Keratinocyte (primary cell): Measurements from ENCODE around the gene BMP7. TPM values are rescaled to one million over a fixed set of nuclear protein-coding genes. Genes with fewer than 3 reads are reported as not detected.

Experiments used
- DNase-seq: peaks from one replicate; pipeline ENCODE4 v3.0.0-alpha.2; 2011; ENCODE audit warnings: low read depth, missing footprints, low spot score
- FAIRE-seq: peaks from 2 replicates; lab custom pipeline; 2011; peaks lifted over from hg19 to GRCh38; lab: Jason Lieb, UNC
- H2AFZ ChIP-seq: 2 replicates; pipeline ENCODE4 v1.6.0; 2012; ENCODE audit warnings: low read length, control low read depth, inconsistent platforms; ENCODE audit not compliant: control insufficient read depth
- H3K27ac ChIP-seq: 2 replicates; pipeline ENCODE4 v1.5.1; 2011; ENCODE audit warnings: low read length; ENCODE audit not compliant: control insufficient read depth, insufficient read depth
- H3K27me3 ChIP-seq: 3 replicates; pipeline ENCODE4 v1.6.0; 2011; ENCODE audit warnings: low read length; ENCODE audit not compliant: control insufficient read depth, insufficient read depth; ENCODE audit errors: extremely low read depth
- H3K36me3 ChIP-seq, 2 experiments: 2 replicates in 1 of 2; 3 replicates in 1 of 2; pipeline ENCODE4 v1.5.1; 2011; ENCODE audit warnings: low read length in 2 of 2, mild to moderate bottlenecking in 1 of 2; ENCODE audit not compliant: control insufficient read depth in 2 of 2, insufficient read depth in 2 of 2; ENCODE audit errors: extremely low read depth in 1 of 2
- H3K4me1 ChIP-seq: 3 replicates; pipeline ENCODE4 v1.5.1; 2011; ENCODE audit warnings: low read length; ENCODE audit not compliant: control insufficient read depth, insufficient read depth; ENCODE audit errors: extremely low read depth
- H3K4me2 ChIP-seq: 3 replicates; pipeline ENCODE4 v1.6.0; 2011; ENCODE audit warnings: low read depth, low read length; ENCODE audit not compliant: control insufficient read depth, insufficient read depth; ENCODE audit errors: extremely low read depth
- H3K4me3 ChIP-seq, 3 experiments: fragments of 200-600 bp in 1 of 3; sonication (generic) in 1 of 3; 2 replicates in 2 of 3; 3 replicates in 1 of 3; pipeline ENCODE4 v1.5.1; 2011 to 2016; ENCODE audit warnings: low read length in 3 of 3, mild to moderate bottlenecking in 3 of 3, control low read depth in 2 of 3, inconsistent platforms in 1 of 3, low read depth in 1 of 3, mixed read lengths in 1 of 3, mixed run types in 1 of 3, moderate library complexity in 1 of 3; ENCODE audit not compliant: control insufficient read depth in 2 of 3, insufficient read depth in 2 of 3; ENCODE audit errors: extremely low read depth in 1 of 3
- H3K79me2 ChIP-seq: 2 replicates; pipeline ENCODE4 v1.6.0; 2012; ENCODE audit warnings: low read length; ENCODE audit not compliant: control insufficient read depth, insufficient read depth
- H3K9ac ChIP-seq: 3 replicates; pipeline ENCODE4 v1.6.0; 2011; ENCODE audit warnings: low read length; ENCODE audit not compliant: control insufficient read depth, insufficient read depth; ENCODE audit errors: extremely low read depth
- H3K9me1 ChIP-seq: 3 replicates; pipeline ENCODE4 v1.6.0; 2011; ENCODE audit warnings: low read length; ENCODE audit not compliant: control insufficient read depth, insufficient read depth; ENCODE audit errors: extremely low read depth
- H3K9me3 ChIP-seq: 2 replicates; pipeline ENCODE4 v1.5.1; 2012; ENCODE audit warnings: low read depth, low read length; ENCODE audit not compliant: control insufficient read depth
- H4K20me1 ChIP-seq: 3 replicates; pipeline ENCODE4 v1.6.0; 2011; ENCODE audit warnings: low read length; ENCODE audit not compliant: control insufficient read depth, insufficient read depth; ENCODE audit errors: extremely low read depth
- EZH2 ChIP-seq: IDR thresholded peaks from one replicate; pipeline ENCODE4 v1.6.1; 2012; ENCODE audit warnings: inconsistent platforms, mild to moderate bottlenecking, low read length, moderate library complexity
- dilution Hi-C: fragments of 300-500 bp; cut with MboI; formaldehyde crosslinking; loops from one replicate; pipeline ENCODE4 v1.7.0; 2020; ENCODE audit warnings: low sequenced_read_pairs; ENCODE audit not compliant: extremely low pct_ligation_motif_present
- polyA plus RNA-seq, 5 experiments: library from polyadenylated mRNA; depleted of rRNA in 3 of 5; stranded (reverse) in 3 of 5; stranded (forward) in 1 of 5; unstranded in 1 of 5; fragments of >200 nt; gene quantifications; 1 replicate in 1 of 5; 2 replicates in 3 of 5; 3 replicates in 1 of 5; pipeline versions ENCODE4 v1.2.1 to v1.2.3, GENCODE V29; 2011 to 2012; ENCODE audit warnings: missing spikeins in 2 of 5, low read depth in 1 of 5, low replicate concordance in 1 of 5
- TF ChIP-seq, protein P1 (sequence below), 3 experiments: IDR thresholded peaks in 1 of 3; conservative IDR thresholded peaks in 1 of 3; optimal IDR thresholded peaks in 1 of 3; 2 replicates in 2 of 3; 3 replicates in 1 of 3; pipeline versions ENCODE3 to v1.5.1; 2011; ENCODE audit warnings: low read length in 3 of 3, mild to moderate bottlenecking in 3 of 3, moderate library complexity in 2 of 3, control low read depth in 1 of 3, inconsistent platforms in 1 of 3; ENCODE audit not compliant: insufficient read depth in 2 of 3; ENCODE audit errors: extremely low read depth in 1 of 3

The BMP7 gene
- polyA plus RNA-seq, 1 donor (not counting 4 experiments of a cell fraction or from before 2014, with no cell fraction given): 0.29 TPM

GRCh38 chr20:57247292-57247965 is 19.0 kb downstream of the BMP7 start:
- Histone ChIP-seq H3K27me3 (peaks cover 20% of the 10 kb centered on the region), H3K4me3 (no peak overlapping the region), H3K4me1 (peaks cover 9% of the 10 kb centered on the region), H3K9me1 (no peaks in the 10 kb centered on the region), H3K9me3 (no peaks in the 10 kb centered on the region), H4K20me1 (no peaks in the 10 kb centered on the region), H2AFZ (no peak overlapping the region), H3K4me2 (no peak overlapping the region), H3K36me3 (no peaks in the 10 kb centered on the region), H3K9ac (no peak overlapping the region), H3K79me2 (no peaks in the 10 kb centered on the region), H3K27ac (no peak overlapping the region)
- no peak for DNase-seq
- TF ChIP-seq EZH2: no peak
- TF ChIP-seq, protein P1, sequence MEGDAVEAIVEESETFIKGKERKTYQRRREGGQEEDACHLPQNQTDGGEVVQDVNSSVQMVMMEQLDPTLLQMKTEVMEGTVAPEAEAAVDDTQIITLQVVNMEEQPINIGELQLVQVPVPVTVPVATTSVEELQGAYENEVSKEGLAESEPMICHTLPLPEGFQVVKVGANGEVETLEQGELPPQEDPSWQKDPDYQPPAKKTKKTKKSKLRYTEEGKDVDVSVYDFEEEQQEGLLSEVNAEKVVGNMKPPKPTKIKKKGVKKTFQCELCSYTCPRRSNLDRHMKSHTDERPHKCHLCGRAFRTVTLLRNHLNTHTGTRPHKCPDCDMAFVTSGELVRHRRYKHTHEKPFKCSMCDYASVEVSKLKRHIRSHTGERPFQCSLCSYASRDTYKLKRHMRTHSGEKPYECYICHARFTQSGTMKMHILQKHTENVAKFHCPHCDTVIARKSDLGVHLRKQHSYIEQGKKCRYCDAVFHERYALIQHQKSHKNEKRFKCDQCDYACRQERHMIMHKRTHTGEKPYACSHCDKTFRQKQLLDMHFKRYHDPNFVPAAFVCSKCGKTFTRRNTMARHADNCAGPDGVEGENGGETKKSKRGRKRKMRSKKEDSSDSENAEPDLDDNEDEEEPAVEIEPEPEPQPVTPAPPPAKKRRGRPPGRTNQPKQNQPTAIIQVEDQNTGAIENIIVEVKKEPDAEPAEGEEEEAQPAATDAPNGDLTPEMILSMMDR (optimal IDR thresholded peaks at IDR 0.05 in 1 of 3, IDR thresholded peaks at IDR 0.05 in 1 of 3, conservative IDR thresholded peaks at IDR 0.05 in 1 of 3; ENCODE audit: extremely low read depth in 1 of 3, insufficient read depth in 2 of 3, low read length in 3 of 3): no peak
- dilution Hi-C loops: no loop called here
- FAIRE-seq: no peak

DNA sequence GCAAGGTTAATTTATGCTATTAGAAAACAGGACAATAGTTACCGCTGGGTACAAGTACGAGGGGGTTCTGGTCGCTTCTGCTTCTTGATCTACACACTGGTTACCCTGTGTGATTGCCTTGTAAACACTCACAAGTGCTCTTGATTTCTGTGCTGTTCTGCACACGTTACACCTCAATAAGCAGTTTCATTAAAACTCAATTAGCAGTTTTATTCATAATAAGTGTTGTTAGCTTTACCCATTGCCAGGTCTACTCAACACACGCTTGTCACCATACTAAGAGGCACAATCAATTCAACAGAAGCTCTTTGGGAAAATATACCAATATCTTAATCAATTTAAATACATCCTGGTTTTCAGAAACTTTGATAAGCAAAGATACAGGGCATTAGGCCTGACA is 20.4 kb downstream of the BMP7 start:
- FAIRE-seq (no peak), DNase-seq (no peak)
- dilution Hi-C loops: no loop called here
- Histone ChIP-seq H3K27me3 (peaks cover 18% of the 10 kb centered on the region), H3K4me3 (no peak overlapping the region), H3K9me1 (no peaks in the 10 kb centered on the region), H3K36me3 (no peaks in the 10 kb centered on the region), H3K9me3 (no peaks in the 10 kb centered on the region), H3K4me1 (peaks cover 9% of the 10 kb centered on the region), H3K27ac (no peak overlapping the region), H3K4me2 (no peak overlapping the region), H4K20me1 (no peaks in the 10 kb centered on the region), H3K79me2 (no peaks in the 10 kb centered on the region), H3K9ac (no peak overlapping the region), H2AFZ (no peak overlapping the region)
- no peak for TF ChIP-seq EZH2
- TF ChIP-seq, protein P1 (optimal IDR thresholded peaks at IDR 0.05 in 1 of 3, IDR thresholded peaks at IDR 0.05 in 1 of 3, conservative IDR thresholded peaks at IDR 0.05 in 1 of 3; ENCODE audit: extremely low read depth in 1 of 3, insufficient read depth in 2 of 3, low read length in 3 of 3): no peak
